GM12874 (cell line): Measurements from ENCODE around the gene PRKCZ.

Experiments
- TF ChIP-seq, protein P1 (sequence below): IDR thresholded peaks from 2 replicates; pipeline ENCODE4 v1.5.1; 2011; ENCODE audit warnings: low read depth, mild to moderate bottlenecking, control low read depth, low read length, moderate library complexity; ENCODE audit not compliant: insufficient read depth

PRKCZ gene

DNA sequence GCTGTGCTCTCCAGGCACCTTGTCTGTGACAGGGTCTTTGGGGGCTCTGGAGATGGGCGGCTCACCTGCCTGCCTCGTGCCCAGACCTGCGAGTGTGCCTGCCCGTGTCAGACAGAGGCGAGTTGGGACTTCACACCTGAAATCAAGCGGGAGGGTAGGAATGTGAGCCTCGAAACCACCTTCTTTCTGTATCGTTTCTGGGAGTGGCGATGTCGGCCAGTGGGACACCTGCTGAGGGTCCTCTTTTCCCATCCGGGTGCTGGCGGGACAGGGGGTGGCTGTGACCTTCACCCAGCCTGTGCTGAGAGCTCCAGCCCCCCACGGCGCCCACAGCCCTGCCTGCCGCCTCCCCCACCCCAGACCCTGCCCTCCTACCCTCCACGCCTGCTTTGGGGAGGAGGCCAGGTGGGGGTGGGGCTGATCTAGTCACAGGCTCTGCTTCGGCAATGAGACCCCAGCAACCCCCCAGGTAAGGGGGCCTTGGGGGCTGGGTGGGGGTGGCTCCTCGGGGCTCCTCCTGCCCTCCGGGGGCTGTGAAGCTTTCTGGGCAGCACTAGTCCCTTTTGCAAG, 160.0 kb downstream of the PRKCZ start:
- TF ChIP-seq, protein P1, sequence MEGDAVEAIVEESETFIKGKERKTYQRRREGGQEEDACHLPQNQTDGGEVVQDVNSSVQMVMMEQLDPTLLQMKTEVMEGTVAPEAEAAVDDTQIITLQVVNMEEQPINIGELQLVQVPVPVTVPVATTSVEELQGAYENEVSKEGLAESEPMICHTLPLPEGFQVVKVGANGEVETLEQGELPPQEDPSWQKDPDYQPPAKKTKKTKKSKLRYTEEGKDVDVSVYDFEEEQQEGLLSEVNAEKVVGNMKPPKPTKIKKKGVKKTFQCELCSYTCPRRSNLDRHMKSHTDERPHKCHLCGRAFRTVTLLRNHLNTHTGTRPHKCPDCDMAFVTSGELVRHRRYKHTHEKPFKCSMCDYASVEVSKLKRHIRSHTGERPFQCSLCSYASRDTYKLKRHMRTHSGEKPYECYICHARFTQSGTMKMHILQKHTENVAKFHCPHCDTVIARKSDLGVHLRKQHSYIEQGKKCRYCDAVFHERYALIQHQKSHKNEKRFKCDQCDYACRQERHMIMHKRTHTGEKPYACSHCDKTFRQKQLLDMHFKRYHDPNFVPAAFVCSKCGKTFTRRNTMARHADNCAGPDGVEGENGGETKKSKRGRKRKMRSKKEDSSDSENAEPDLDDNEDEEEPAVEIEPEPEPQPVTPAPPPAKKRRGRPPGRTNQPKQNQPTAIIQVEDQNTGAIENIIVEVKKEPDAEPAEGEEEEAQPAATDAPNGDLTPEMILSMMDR, result no peak

DNA sequence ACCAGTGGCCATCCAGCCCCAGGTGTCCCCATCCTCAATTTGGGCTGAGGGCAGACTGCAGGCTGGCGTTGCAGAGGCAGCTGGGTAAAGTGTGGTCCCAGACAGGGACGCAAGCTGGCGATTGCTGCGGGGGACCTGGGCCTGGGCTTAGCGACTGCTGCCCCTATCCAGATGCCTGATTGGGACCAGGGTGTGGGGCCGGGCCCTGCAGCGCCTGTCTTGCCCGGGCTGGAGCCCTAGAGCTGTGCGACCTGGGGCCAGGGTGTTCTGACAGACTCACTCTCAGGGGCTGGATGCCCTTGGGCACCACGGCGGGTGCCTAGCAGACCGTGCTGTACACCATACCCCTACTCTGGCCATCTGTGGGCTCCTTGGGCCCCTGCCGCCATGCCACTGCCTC, 160.6 kb downstream of the PRKCZ start:
- TF ChIP-seq, protein P1, result no peak

DNA sequence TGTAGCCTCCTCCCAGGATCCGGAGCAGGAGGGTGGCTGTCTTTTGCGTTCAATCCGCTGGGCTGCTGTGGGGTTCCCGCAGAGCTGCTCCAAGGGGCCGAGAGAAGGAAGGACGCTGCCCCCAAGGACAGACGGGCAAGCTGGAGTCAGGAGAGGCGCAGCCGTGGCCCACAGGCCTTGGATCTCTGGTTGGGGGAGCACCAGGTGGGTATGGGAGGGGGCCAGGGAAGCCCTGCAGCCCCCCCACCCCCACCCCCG, 162.0 kb downstream of the PRKCZ start:
- TF ChIP-seq, protein P1, result no peak

DNA sequence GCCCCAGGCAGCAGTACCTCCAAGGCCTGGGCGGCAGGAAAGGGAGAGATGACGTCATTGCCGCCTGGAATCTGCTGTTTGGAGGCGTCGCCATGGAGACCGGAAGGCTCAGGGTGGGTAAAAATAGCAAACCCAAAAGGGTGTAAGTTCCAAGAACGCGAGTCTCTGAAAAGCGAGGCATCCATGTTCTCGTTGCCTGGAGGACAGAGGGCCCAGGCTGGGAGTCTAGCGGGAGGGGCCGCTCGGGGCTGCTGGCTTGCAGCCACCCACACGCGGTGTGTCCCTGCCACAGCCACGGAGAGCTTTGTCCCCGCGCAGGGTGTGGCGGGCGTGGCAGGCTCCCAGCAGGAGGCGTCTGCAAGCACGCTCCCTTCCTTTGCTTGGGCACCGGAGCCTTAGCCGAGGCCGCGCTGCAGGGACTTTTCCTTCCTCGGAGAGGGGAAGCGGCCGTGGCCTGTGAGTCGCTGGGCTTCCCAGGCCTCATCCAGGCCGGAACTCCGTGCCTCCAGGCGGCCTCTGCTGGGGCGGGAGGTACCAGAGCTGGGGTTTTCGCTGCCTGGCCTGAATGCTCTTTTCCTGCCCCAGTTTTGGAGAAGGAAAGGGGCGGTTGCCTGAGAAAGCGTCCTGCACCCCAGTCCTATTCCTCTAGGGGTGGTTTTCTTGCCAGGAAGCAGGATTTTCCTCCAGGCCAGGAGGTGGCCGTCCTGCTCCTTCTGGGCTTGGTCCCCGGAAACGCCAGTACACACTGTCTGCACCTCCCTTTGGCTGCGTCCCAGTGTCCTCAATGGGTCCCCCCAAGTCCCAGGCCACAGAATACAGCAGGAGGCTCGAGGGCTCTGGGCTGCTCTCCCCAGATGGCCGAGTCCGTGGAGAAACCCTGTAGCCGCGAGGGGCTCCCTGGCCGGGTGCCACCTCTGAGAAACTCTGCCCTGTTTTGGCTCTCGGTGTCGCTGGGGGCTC, 162.6 kb downstream of the PRKCZ start:
- TF ChIP-seq, protein P1, result peak; percentile 36; the same call in 1 of the 2 replicates

DNA sequence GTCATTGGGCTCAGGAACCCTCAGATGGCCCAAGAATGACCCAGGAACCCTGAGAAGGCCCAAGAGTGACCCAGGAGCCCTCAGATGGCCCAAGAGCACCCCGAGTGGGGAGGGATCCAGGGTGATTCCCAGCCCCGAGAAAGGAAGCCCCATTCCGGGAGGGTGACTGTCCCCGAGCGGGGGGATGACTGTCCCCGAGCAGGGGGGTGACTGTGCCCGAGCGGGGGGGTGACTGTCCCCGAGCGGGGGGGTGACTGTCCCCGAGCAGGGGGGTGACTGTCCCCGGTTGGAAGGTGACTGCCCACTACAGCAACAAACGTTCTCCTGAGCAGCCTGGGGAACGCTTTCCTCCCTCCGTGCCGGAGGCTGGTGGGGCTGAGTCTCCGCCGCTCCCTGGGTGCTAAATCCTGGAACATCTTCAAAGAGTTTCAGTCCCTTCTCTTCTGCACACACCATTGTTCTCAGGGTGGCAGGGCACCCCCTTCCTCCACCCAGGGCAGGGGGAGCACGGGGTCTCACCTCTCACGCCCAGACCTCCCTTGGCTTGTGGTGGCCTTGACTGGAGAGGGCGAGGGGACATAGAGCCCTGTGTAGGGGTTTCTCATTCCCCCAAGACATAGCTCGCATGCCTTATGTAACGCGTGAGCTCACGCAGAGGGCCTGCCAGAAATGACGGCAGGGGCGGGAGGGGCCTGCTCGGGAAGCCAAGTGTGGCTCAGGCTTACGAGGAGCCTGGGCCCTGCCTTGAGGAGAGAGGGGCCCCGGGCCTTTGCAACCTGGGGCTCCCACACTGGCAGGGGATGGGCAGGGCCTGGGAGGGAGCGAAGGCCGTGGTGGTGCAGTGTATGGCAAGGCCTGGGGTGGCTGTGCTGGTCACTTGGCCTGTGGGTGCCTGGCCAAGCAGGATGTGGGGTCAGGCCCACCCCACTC, 163.6 kb downstream of the PRKCZ start:
- TF ChIP-seq, protein P1, result no peak

DNA sequence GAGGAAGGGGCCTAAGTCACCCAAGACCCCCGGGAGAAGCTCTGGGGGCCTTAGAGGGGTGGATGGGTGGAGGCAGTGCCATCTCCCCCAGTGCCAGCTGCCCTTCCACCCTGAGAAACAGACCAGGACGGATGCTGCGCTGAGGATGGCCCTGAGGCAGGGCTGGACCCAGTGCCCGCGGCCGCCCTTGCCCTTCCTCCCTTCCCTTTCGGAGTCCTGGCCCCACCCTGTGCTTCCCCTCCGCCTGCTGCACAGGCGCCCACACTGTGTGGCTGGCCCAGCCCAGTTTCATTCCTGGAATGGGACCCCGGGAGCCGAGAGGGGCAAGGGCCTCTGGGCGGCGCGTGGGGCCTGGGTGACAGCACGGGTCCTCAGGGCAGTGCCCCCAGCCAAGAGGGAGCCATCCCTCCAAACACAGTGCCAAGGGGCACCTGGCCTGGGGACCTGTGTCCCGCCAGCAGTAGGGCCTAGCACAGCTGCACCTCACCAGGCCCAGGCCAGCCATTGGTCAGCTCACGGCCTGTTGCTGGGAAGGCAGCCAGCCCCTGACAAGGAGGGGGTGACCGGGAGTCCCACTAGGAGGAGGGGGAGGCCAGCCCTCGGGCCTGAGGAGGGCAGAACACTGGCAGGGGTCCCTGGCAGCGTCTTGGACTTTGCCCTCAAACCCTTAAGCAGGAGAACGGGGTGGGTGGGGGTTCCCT, 164.5 kb downstream of the PRKCZ start:
- TF ChIP-seq, protein P1, result no peak

DNA sequence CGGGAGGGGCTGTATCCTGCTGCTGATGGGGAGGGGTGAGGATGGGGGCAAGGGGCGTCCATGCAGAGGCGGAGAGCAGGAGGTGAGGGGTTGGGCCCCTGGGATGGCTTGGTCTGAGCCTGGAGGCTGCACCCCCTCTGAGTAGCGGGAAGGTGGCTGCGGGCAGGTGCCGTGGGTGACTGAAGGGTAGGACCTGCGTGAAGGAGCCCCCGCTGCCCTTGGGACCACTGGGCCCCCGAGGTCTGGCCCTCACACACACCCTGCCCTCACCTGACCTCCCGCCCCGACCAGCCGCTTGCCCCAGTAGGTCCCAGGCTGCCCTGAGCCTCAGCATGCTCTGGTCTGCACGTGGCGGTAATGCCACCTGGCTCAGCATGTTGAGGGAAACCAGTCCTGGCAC, 165.1 kb downstream of the PRKCZ start:
- TF ChIP-seq, protein P1, result no peak
